HG03469 (cell line): ENCODE data around the gene PAPPA.

ENCODE experiments used
- ATAC-seq: cut with Tn5 transposase; IDR thresholded peaks from one replicate; pipeline ENCODE4 v1.9.1; 2021; ENCODE audit warnings: mild to moderate bottlenecking, moderate library complexity, moderate number of reproducible peaks; ENCODE audit not compliant: unreplicated experiment

The PAPPA gene

DNA sequence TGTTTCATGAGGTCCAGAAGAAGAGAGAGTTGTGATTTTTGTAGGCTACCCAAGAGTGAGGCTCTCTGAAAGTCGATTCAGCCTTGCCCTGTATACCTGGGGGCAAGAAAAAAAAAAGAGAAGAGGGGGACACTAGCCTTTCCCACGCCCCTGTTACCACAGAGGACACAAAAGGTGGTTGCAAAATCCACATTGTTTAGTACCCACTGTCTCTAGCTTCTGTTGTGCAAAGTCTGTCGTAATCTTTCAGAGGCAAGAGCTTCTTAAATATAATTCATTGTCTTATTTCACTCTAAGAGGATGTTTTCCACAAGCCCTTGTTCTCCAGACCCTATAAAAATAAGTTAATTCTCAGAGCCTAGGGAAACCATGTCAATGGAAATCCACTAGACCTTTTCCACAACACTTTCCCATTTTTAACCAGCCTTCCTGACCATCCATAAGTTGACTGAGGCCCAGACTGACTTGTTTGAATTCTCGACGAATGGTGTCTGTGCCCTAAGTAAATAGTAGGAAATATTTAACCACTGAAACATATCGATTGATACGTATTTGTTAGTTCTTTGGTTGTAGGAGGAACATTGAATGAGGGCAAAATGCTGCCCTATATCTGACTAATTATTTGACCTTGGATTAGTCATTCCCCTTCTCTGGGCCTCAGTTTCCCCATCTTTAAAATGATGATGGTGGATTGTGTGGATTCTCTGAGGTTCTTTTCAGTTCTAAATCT, 182.7 kb downstream of the PAPPA start:
- no peak for ATAC-seq

DNA sequence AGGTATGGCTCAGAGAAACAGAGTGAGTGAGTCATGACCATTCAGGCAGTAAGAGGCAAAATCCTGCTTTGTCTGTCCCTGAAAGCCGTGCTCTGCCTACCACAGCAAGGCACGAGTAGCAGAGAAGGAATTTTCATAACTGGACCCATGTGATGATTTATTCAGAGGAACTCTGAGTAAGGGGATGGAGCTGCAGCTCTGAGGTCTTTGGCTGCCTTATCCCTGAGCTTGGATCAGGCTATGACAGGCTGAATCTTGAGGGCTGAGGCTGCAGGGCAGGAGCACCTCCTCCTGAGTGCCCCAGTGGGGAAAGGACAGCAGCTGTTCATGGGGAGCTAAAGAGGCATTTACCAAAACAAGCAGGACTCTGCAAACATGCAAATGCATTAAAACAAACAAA, 183.4 kb downstream of the PAPPA start:
- no peak for ATAC-seq

DNA sequence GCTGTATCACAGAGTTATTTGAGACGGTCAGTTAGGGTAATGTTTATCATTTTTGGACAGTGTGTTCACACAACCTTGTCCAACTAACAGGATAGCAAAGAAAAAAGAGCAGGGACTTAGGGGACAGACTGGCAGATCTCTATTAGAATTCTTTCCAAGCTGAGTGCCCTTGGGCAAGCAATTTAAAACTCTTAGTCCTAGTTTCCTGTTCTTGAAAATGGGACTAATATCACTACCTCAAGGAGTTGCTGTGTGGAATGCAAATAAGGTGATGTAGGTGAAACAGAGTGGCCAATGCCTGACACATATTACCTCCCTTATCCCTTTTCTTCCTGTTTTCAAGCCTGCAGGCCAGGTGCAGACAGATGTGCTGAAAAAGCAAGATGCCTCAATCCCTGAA, 186.7 kb downstream of the PAPPA start:
- ATAC-seq, result no peak

DNA sequence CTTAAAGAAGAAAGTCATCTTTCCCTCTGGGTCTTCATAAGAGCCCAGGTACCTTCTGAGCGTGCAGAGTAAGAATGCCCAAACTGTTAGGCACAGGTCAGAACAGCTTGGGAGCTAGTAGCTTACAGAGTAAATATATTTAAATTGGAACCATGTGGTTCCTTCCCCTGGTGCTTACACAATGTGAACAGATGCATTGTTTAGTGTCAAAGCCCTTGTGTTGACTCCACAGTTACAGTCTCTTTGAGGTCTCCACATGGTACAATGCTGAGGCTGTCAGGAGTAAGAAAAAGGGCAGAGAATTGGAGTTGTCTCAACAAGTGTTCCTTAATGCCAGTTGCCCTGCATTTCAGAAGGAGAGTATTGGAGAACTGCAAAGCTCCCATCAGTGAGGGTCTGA, 188.5 kb downstream of the PAPPA start:
- ATAC-seq, result no peak

DNA sequence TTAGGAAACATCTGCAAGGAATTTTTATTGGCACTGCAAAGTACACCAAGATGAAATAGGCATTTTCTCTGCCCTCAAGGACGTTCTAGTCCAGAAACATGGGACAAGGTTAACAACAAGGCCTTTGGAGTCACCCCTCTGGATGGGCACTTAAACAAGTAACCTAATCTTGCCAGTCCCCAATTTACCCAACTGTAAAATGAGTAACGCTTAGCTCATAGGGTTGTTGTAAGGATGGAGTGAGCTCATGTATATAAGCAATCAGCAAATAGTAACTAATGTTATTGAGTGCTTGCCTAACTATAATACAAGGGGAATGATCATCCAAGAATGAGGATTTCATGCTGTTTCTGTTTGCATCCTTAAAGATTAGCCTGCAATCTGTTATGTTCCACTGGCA, 189.3 kb downstream of the PAPPA start:
- no peak for ATAC-seq

DNA sequence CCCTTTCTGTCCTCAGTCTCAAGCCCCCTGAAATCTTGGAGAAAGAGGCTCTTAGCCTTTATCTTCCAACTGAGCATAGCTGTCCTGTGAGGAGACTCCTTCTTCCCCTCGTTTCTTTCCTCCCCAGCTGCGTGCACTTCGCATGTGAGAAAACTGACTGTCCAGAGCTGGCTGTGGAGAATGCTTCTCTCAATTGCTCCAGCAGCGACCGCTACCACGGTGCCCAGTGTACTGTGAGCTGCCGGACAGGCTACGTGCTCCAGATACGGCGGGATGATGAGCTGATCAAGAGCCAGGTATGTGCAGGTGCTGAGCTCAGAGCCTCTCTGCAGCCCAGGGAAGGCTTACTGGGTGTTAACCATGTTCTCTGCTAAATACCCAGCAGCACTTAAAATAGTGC, 190.8 kb downstream of the PAPPA start:
- ATAC-seq, result no peak

DNA sequence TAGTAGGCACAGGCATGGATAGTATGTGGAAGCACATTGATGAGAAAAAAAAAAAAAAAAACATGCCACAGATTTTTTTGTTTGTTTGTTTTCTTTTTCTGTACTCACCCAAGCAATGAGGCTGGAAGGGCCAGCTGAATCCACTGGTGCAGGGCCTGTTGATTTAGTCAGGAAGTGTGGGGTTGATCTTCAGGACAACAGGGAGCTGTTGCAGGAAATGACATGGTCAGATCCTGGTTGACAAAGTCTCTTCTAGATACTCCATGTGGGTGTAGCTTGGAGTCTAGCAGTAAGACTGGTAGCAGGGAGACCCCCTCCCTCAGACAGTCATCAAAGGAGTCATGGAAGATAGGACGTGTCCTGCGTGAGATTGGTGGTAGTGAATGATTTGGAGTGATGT, 191.8 kb downstream of the PAPPA start:
- ATAC-seq, result no peak

DNA sequence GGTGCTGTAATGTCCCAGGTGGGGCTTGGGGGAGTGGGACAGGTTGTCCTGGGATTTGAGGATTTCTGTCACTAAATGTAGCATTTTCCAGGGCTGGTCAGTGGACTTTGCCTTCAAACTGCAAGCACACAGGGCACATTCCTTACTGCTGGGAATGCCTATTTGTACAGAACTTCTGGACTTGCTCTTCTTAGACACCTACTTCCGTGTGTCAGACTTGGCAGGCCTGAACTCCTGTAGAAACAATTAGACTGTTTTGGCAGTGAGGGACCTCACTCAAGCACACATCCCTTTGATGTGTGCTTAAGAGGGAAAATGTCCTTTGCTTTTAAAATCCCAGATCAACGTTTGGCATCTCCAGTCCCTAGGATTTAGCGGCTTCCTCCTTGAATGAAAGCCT, 192.2 kb downstream of the PAPPA start:
- ATAC-seq, result no peak

DNA sequence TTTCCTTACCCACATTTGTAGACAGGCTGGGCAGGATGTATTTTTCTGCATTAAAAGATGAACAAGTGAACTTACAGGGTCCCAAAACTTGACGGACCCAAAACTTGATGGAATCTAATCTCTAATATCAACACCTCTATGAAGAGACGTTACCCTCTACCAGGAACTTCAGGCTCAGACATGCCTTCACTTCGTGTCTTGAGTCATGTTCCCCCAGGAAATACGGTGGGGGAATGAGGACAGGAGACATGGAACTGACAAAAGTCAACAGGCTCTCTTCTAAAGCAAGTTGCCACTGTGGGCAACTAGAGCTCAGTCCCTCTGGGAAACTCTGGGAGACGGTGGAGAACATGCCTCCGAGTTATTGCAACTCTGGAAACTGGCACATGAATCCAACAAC, 196.1 kb downstream of the PAPPA start:
- no peak for ATAC-seq

DNA sequence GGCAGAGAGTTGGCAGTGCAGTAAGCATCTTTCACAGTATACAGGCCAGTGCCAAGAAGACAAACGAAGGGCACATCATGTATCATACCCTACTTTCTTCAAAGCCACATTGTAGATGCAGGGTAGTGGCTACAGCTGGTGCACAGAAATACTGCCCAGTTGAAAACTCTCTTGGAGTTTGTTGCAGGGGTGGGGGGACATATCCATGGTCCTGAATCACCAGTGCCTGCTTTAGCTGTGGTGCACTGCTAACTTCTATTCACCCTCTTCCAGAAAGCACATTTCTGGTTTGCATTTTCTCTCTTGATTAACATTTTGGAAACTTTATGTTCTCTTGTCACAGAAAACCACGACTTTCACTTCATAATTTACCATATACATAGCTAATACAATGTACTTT, 196.6 kb downstream of the PAPPA start:
- ATAC-seq, result no peak

DNA sequence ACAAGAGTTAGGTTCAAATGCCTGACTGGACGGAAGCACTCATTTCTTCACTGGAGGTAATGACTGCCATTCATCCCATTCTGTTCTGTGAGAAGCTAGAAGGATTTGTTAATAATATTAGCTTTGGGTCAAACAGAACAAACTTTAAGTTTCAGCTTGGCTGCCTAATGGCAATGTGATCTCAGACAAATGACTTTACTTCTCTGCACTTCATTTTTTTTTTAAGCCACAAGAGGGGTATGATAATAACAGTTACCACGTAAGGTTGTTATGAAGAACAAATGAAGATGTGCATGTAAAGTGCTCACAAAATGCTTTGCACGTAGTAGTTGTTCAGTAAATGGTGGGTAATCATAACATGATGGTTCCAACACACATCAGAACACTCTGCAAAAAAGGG, 199.4 kb downstream of the PAPPA start:
- no peak for ATAC-seq

DNA sequence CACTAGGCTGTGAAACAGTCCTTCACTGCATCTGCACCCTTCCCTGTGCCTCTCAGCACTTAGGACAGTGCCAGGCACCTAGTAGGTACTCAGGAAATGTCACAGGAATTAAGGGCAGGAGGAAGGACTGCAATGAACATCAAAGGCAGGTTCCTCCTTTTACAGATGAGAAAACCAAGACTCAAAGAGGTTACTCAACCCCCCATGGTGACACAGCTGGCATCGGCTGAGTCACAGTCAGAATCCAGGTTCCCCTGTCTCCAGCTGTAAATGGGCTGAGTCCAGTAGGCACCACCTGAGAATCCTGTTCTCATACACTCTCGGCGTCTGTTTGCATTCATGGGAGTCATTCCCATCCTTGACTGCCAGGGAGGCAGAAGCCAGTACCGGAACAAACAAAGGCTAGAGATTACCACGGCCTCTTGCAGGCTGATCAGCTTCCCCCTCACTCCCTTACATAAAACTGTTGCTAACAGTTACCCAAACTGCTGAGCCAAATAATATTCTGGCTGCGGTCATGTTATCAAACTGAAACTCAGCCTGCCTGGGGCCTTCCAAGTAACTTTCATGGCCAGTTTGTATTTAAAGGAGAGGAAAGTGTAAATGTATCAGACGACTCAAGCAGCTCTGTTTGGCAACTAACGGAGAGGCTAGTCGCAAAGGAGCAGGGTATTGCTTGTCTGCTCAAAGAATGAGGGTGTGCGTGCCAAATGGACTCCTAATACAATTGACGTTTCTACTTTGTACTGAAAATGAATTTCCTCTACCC, 201.7 kb downstream of the PAPPA start:
- no peak for ATAC-seq

DNA sequence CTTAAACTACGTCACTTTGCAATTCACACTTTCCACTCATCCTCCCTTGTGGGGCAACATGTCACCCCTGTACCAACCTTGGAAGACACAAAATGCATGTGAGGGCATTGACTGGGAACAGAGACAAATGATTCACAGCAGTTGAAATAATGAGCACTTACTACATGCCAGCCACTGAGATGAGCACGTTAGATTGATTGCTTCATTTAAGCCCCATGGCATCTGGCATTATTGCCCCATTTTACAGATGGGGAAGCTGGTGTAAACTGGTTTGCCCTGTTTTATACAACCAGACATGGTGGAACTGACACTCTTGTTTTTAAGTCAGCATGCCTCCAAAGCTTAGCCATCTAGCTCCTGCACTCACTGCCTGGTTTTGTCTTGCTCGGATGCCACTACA, 204.7 kb downstream of the PAPPA start:
- ATAC-seq, result no peak

DNA sequence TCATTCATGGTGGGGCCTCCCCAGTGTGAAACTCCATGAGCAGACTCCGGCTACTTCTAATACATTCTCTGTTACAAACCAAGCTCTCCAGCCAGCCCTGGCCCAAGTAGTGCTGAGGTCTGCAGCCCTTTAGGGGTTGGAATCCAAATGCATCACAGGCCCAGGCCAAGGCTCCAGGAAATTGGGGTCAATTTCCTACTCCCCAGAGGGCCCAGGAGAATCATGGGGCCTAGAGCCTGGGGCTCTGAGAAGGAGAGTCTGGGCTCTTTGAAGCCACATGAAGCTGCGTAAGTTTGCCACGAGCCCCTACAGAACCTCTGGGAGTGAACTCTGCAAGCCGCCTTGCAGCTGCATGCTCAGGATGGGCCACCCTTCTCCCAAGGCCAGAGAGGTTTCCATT, 206.4 kb downstream of the PAPPA start:
- no peak for ATAC-seq

DNA sequence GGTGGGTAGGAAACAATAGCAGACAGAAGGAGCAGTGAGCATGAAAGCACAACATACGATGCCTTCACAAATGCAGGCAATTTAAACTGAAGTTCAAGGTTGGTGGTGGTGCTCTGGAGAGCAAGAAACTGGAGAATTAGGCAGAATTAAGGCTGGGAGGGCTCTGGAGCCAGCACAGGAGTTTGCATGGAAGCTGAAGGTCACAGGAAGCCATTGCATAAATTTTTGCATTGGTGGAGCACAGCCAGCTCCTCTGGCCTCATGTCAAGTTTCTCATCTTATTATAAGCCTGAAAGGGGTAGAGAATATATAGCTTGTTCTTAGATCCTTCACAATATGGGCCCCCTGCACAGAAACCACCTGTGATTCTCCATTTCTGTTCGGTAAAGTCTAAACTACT, 207.4 kb downstream of the PAPPA start:
- ATAC-seq, result no peak

DNA sequence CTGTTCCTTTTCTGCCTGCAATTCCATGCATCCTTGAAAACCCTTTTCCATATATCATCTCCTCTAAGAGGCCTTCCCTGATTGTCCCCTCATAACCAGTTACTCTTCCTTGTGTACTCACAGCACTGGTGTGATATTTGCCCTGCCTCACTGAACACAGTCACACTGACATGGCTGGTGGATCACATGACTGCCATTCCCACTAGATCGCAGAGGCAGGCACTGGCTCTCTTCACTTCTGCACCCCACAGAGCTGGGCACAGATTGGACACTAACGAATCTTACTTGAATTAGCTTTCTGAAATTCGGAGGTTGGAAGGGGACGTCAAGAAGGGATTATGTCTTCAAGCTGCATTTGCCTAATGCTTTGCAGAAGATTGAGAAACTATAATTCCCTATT, 208.0 kb downstream of the PAPPA start:
- ATAC-seq, result no peak

DNA sequence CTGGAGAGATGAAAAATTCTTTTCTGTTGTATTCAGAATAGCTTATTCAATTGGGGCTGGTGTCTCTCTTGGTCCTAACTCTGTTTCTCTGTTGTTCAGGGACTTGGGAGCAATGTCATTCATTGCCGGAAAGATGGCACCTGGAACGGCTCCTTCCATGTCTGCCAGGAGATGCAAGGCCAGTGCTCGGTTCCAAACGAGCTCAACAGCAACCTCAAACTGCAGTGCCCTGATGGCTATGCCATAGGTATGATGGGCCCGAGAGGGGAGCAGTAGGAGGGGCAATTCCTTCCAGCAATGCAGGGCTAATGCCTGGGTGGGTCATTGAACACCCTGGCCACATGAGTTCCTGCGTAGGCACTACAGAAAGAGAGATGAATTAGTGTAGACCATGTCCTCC, 208.9 kb downstream of the PAPPA start:
- ATAC-seq, result no peak

DNA sequence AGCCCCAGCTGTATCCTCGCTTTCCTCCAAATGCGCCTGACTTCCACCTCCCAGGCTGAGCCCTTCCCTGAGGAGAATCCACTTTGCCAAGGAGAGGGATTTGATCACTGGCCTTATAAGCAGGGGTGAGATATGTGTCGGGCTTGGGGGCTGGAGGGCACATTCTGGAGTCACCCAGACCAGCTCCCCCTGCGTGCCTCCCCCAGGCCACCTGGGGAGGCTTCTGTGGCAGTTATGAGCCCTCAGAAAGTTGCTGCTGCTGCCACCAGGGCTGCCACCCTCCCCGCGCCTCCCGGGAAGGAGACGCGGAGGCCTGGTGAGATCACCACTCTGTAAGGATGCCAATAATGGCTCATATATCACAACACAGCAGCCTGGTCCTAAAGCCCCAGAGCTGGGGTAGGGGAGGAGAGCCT, 211.5 kb downstream of the PAPPA start:
- no peak for ATAC-seq

DNA sequence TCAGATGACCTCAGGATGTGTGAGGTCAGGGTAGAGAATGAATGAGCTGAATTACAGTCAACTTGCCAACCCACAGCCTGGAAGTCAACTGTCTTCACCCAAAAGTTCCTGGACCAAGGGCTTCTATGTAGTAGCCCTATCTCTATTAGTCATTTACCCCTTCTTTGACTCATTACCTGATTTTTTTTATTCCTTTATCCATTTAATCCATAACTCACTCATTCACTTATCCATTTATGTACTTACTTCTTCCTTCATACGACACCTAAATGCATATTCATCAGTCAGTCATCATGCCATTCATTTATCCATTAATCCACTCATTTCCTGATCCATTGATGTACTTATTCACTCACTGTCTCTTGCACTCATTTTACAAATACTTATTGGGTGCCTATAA, 212.7 kb downstream of the PAPPA start:
- no peak for ATAC-seq

DNA sequence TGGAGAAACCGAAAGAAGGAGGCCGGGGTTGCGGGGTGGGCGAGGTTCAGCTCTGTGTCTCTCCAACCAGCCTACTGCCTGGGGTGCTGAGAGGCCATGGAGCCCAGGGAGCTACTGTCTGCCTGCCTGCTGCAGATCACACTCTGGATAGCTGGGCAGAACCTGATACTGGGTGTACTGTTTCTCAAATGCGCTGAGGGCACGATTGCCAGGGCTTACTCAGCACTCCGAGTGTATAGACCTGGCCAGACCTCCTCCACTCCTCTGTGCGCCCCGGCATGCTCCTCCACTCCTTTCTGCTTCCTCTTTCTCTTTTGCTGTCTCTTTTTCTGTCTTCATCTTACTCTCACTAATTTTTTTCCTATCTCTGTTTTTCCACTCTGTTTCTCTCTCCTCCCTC, 215.1 kb downstream of the PAPPA start:
- ATAC-seq, result no peak

DNA sequence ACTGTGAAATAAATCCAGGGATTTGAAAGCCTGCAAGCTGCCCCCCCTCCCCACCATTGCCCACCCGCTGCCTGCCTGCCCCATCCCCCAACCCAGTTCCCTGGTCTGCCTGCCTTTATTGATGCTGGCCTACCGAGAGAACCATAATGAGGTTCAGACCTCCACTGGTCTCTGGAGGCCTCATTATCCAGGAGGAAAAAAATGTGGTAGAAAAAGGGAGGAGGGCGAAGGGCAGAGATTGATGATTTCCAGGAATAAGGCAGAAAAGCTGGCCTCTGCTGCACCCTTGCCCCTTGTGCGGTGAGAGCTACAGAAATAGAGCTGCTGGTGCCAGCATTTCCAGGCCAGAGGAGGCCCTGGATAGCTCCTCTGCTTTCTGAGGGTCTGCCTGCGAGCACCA, 216.1 kb downstream of the PAPPA start:
- ATAC-seq, result no peak

DNA sequence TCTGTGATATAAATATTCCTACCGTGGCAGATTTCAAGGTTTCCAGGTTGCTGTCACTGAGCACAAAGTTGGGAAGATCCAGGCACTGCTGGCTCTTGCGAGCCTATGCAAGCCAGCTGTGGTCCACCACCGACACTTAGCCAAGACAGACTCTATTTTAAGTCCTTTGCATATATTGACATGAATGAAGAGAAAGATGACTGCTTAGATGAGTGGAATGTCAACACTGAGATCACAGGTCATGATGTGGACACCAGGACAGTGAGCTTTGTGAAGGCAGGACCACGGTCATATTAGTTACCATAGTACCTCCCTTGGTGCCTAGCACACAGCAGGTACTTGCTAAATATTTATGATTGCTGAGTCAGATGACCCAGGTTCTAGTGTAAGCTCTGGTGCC, 217.0 kb downstream of the PAPPA start:
- ATAC-seq, result no peak
